Activated naive CD4-positive, alpha-beta T cell treated with anti-CD3 and anti-CD28 coated beads, Interleukin-2, amount 50 U/mL, for 16 hours (primary cell): ENCODE measurements around the gene NLRP6.
"Not testable (repeated sequence)": the region's sequence is repeated elsewhere in the genome, so short reads cannot be mapped to it uniquely, and the experiment has no call there.

Experiments used
- DNase-seq: peaks from one replicate; pipeline ENCODE4 v3.0.0-alpha.2; 2020

Gene NLRP6

GRCh38 chr11:256952-257737 is 21.1 kb upstream of the NLRP6 start:
- no peak for DNase-seq

GRCh38 chr11:257766-258493 is 20.3 kb upstream of the NLRP6 start:
- DNase-seq: no peak

GRCh38 chr11:259413-259812 is 18.8 kb upstream of the NLRP6 start:
- DNase-seq: no peak

- DNase-seq: no peak
Measured at GRCh38 chr11:261624-262023, 16.6 kb upstream of the NLRP6 start.

GRCh38 chr11:266676-267439 is 11.3 kb upstream of the NLRP6 start:
- peak; percentile 40 for DNase-seq

GRCh38 chr11:267491-267994 is 10.7 kb upstream of the NLRP6 start:
- DNase-seq: no peak

- not testable (repeated sequence) for DNase-seq
Measured at GRCh38 chr11:268716-269145, 9.5 kb upstream of the NLRP6 start.

- peak; percentile 61 for DNase-seq
Measured at GRCh38 chr11:269146-269890, 8.9 kb upstream of the NLRP6 start.

GRCh38 chr11:270451-271318 is 7.5 kb upstream of the NLRP6 start:
- no peak for DNase-seq

- no peak for DNase-seq
Measured at GRCh38 chr11:271319-271715, 6.9 kb upstream of the NLRP6 start.

- DNase-seq: no peak
Measured at GRCh38 chr11:272195-272930, 5.8 kb upstream of the NLRP6 start.

GRCh38 chr11:272931-273198 is 5.3 kb upstream of the NLRP6 start:
- no peak for DNase-seq

- no peak for DNase-seq
Measured at GRCh38 chr11:276219-276618, 2.0 kb upstream of the NLRP6 start.

- DNase-seq: no peak
Measured at GRCh38 chr11:279040-279965, 1.1 kb downstream of the NLRP6 start.

- peak; percentile 57 for DNase-seq
Measured at GRCh38 chr11:279966-280705, 1.9 kb downstream of the NLRP6 start.

GRCh38 chr11:280706-281485 is 2.7 kb downstream of the NLRP6 start:
- peak; percentile 40 for DNase-seq

- DNase-seq: no peak
Measured at GRCh38 chr11:281486-282161, 3.4 kb downstream of the NLRP6 start.

- DNase-seq: no peak
Measured at GRCh38 chr11:282171-282570, 4.0 kb downstream of the NLRP6 start.
